DMS 273 treated with DMSO at 0.1 percent for 48 hours (cell line): Measurements from ENCODE around the gene LCK.
"Not testable (repeated sequence)": the region's sequence is repeated elsewhere in the genome, so short reads cannot be mapped to it uniquely, and the experiment has no call there.

Source experiments
- DNase-seq: peaks from one replicate; lab custom pipeline; 2025; lab: John Stamatoyannopoulos, UW

The LCK gene

DNA sequence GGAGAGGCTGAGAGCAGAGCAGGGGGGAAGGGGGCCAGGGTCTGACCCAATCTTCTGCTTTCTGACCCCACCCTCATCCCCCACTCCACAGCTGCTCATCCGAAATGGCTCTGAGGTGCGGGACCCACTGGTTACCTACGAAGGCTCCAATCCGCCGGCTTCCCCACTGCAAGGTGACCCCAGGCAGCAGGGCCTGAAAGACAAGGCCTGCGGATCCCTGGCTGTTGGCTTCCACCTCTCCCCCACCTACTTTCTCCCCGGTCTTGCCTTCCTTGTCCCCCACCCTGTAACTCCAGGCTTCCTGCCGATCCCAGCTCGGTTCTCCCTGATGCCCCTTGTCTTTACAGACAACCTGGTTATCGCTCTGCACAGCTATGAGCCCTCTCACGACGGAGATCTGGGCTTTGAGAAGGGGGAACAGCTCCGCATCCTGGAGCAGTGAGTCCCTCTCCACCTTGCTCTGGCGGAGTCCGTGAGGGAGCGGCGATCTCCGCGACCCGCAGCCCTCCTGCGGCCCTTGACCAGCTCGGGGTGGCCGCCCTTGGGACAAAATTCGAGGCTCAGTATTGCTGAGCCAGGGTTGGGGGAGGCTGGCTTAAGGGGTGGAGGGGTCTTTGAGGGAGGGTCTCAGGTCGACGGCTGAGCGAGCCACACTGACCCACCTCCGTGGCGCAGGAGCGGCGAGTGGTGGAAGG lies 23.7 kb downstream of the LCK start:
- DNase-seq = no peak

DNA sequence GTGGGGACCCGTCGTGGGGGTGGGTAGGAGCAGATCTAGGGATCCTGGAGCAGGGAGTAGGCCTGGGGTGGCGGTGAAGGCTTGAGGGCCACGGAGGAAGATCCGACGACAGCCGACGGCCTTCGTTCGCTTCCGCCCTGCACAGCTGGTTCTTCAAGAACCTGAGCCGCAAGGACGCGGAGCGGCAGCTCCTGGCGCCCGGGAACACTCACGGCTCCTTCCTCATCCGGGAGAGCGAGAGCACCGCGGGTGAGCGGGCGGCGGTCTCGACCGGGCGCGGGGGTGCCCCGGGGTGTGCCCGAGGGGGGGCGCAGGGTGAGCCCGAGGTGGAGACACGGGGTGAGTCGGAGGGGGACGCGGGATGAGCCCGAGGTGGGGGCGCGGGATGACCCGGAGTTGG lies 24.4 kb downstream of the LCK start:
- no peak for DNase-seq

DNA sequence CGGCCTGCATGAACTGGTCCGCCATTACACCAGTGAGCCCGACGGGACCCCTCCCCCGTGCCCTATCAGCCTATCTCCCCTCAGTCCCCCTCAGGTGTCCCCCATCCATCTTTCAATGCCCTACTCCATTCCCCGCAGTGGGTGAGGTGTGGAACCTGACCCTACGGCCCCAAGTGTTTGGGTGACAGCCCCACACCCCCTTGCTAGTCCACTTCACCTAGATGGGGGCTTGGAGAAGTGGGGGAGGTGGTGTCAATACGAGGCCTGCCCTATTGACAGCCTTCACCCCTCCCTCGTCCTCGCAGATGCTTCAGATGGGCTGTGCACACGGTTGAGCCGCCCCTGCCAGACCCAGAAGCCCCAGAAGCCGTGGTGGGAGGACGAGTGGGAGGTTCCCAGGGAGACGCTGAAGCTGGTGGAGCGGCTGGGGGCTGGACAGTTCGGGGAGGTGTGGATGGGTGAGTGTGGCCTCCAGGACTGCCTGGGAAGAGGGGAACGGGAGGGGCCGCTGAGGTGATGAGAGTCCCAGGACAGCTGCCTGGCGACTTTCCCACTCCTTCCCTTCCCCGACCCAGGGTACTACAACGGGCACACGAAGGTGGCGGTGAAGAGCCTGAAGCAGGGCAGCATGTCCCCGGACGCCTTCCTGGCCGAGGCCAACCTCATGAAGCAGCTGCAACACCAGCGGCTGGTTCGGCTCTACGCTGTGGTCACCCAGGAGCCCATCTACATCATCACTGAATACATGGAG lies 25.1 kb downstream of the LCK start:
- DNase-seq = no peak

DNA sequence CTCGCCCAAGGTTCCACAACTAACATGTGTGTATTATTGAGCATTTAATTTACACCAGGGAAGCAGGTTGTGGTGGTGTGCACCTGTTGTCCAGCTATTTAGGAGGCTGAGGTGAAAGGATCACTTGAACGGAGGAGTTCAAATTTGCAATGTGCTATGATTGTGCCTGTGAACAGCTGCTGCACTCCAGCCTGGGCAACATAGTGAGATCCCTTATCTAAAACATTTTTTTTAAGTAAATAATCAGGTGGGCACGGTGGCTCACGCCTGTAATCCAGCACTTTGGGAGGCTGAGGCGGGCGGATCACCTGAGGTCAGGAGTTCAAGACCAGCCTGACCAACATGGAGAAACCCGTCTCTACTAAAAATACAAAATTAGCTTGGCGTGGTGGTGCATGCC lies 33.7 kb downstream of the LCK start:
- DNase-seq = not testable (repeated sequence)

DNA sequence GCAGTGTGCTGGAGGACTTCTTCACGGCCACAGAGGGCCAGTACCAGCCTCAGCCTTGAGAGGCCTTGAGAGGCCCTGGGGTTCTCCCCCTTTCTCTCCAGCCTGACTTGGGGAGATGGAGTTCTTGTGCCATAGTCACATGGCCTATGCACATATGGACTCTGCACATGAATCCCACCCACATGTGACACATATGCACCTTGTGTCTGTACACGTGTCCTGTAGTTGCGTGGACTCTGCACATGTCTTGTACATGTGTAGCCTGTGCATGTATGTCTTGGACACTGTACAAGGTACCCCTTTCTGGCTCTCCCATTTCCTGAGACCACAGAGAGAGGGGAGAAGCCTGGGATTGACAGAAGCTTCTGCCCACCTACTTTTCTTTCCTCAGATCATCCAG lies 34.6 kb downstream of the LCK start:
- DNase-seq = no peak

DNA sequence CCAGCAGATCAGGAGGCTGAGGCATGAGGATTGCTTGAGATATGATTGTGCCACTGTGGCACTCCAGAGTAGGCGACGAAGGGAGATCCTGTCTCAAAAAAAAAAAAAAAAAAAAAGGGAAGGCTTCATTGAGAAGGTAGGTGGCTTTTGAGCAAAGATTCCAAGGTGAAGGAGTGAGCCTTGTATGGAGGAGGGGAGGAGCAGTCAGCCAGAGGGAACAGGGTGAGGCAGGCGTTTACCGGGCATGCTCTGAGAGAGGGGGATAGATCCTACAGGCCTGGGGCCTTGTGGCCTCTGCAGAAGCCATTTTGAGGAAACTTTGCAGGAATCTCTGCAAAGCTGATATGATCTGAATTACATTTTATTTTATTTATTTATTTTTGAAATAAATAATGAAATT lies 35.7 kb downstream of the LCK start:
- DNase-seq = no peak

DNA sequence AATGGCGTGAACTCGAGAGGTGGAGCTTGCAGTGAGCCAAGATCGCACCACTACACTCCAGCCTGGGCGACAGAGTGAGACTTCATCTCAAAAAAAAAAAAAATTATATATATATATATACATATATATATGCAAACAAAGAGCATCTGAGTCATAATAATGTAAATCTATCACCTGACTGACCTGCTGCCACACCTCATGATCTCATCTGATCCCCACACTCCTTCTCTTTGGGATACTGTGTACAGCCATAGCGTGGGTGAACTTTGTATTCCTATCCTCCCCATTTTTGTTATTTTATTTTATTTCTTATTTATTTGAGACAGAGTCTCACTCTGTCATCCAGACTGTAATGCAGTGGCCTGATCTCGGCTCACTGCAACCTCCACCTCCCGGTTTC lies 38.2 kb downstream of the LCK start:
- DNase-seq = no peak

DNA sequence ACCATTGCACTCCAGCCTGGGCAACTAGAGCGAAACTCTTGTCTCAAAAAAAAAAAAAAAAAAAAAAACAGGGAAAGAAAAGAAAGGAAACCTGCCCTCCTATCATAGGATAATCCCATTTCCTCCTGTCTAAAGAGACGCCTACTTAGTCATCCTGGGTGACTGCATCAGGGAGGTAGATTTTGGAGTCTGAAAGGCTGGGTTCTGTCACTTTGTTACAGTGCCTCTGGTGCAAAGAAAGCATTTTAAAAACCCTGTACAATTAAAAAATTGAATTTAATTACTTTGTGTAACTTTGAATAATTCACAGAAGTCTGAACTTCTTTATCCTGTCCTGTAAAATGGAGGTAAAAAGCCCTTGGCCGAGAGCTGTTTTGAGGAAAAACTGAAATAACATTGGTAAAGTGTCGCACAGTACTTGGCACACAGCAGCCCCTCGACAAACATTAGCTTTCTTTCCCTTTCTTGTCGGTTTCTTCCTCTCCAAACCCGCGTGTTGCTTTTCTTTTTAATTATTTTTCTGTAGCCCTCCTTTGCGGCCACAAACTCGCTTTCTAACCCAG lies 40.2 kb downstream of the LCK start:
- no peak for DNase-seq

DNA sequence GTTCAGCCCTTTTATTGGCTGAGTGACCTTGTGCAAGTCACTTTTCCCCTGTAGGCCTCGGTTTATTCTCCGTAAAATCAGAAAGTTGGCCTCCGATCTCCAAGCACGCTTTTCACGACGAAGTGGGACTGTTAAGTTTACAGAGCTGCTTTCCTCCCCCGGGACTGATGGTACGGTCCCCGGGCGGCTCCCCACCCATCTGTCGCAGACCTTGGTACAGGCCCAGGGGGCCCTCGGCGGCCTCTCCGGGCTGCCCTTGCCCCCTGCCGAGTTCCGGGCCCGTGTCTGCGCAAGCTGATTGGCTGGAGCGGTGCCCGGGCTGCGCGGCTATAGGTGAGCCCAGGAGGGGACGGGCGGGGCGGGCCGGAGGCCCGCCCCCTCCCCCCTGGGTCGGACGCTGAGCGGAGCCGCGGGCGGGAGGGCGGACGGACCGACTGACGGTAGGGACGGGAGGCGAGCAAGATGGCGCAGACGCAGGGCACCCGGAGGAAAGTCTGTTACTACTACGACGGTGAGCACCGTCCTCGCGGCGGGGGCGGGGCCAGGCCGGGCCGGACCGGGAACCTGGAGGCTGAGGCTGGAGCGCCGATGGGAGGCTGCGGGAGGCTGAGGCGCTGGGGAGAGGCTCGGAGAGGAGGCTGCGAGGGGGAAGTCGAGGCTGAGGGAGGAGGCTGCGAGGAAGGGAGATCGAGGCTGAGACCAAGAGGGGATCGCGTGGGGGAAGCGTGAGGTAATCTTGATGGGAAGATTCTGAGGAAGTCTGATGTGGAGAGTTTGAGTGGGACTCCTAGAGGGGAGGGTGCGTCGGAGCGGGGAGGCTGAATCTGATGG lies 40.9 kb downstream of the LCK start, which contains the start of gene HDAC1:
Gene HDAC1, plus strand, starts transcription at position 376 of the 831 bp plus-strand sequence. Its CDS starts 87 bp downstream, at position 463.
- peak; percentile 87 for DNase-seq

DNA sequence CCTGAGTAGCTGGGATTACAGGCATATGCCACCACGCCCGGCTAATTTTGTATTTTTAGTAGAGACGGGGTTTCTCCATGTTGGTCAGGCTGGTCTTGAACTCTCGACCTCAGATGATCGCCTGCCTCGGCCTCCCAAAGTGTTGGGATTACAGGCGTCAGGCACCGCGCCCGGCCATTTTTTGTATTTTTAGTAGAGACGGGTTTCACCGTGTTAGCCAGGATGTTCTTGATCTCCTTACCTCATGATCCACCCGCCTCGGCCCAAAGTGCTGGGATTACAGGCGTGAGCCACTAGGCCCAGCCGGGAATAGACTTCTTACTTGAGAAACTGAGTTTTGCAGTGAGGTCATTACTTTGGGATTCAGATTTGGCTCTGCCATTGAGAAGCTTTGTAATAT lies 47.1 kb downstream of the LCK start:
- not testable (repeated sequence) for DNase-seq

DNA sequence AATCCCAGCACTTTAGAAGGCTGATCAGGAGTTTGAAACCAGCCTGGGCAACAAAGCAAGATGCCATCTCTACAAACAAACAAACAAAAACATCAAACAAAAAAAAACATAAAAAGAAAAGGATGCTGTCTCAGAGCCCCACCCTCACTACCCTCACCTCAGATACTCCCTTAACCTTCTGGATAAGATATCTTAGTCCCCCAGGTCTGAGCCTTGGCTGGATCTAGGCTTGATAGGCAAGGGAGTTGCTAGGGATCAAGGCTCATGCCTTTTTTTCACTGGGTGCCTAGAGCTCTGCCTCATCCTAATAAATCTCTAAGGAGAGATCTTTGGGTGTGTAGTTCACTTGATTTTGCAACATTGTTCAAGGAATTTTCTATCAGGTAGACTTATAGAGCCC lies 48.3 kb downstream of the LCK start:
- no peak for DNase-seq

DNA sequence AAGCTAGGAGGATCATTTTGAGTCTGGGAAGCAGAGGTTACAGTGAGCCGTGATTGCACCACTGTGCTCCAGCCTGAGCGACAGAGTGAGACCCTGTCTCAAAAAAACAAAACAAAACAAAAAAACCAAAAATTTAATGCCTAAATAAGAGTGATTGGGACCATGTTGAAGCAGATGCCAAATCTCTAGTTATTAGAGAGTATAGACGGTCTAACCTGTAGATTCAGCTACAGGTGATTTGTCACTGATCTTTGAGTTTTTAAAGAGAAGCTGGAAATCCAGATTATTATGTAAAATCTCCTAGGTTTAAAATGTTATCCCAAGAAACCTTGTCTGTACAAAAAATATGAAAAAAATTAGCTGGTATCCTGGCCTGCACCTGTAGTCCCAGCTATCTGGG lies 52.3 kb downstream of the LCK start:
- DNase-seq = no peak

DNA sequence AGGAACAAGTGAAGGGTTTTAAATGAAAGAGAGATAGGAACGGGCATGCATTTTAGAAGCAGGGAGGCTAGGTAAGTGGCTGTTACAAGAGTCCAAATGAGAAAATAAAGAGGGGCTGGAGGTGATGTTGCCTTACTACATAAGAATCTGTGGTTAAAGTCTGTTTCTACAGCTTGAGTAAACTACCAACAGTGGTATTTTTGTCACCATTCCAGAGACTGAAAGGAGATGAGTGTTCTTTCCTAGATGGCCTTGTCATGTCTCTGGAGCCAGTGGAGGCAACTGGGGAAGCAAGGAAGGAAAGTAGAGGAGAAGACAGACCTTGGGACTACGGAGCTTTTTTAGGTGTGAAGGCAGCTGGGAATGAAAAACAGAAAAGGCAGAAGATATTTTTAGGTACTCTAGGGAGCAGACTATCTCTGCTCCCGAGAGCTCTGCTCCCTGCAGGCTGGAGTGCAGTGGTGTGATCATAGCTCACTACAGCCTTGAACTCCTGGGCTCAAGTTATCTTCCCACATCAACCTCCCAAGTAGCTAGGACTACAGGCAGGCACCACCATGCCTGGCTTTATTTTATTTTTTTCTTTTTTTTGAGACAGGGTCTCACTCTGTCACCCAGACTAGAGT lies 53.0 kb downstream of the LCK start:
- DNase-seq = no peak

DNA sequence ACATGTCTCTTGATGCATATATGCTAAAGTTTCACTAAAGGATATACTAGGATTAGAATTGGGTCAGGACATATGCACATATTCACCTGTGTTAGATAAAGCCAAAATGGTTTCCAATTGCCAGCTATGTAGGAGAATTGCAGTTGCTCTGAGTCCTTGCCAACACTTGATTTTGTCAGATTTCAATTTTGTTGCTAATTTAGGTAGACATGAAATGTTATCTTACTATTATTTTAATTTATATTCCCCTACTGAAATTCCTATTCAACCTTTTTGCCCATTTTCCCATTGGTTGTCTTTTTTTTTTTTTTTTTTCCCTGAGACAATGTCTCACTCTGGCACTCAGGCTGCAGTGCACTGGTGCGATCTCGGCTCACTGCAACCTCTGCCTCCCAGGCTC lies 54.2 kb downstream of the LCK start:
- no peak for DNase-seq

DNA sequence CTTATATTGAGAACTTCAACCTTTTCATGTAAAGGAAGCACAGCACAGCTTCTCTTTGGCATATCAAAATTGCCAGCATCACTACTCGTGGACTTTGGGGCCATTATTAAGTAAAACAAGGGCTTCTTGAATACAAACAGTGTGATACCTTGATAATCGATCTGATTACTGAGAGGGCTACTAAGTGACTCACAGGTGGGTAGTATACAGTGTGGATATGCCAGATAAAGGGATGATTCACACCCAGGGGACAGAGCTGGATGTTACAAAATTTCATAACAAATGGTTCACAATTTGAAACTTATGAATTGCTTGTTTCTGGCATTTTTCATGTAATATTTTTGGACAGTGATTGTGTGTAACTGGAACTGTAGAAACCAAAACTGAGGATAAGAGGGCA lies 56.3 kb downstream of the LCK start:
- DNase-seq = no peak

DNA sequence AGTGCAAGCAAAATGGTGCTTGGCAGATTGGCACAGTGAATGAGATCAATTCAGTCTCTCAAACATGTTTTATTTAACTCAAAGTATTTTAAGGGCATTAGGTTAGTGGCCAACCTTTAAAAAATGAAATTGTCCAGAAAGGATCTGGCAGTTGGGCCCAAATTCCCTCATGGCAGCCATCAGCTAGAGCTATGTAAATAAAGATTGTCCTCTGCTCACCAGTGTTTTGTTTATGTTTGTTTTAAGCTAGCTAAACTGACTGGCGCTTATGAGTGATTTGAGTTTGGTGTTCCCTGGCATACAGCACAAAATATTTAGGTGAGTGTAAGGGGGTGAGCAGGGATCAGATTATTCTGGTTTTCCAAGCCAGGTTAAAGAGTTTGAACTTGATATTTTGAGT lies 58.9 kb downstream of the LCK start:
- DNase-seq = no peak

DNA sequence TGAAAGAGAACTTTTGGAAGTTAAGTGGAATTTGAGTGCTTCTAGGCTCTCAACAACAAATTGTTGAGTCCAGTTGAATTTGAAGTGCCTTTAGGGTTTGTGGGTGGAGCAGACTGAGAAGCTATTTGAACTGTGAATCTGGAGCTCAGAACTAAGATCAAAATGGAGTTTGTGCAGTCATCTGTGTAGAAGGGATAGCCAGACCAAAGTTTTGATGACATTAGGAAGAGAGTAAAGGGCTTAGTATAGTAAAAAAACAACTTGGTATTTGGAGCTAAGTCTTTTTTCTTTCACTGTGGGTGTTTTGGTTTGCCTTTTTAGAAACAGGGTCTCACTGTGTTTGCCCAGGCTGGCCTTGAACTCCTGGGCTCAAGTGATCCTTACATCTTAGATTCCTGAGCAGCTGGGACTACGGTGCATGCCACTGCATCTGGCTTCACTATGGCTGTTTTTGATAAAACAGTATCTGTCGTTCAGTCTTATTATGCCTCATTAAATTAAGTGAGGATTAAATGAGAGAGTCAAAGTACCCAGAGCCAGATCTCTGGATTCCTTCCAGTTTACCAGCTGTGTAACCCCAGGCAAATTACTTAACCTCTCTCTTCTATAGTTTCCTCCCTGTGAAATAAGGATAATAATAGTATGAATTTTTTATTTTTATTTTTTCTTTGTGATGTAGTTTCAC lies 60.8 kb downstream of the LCK start:
- no peak for DNase-seq

DNA sequence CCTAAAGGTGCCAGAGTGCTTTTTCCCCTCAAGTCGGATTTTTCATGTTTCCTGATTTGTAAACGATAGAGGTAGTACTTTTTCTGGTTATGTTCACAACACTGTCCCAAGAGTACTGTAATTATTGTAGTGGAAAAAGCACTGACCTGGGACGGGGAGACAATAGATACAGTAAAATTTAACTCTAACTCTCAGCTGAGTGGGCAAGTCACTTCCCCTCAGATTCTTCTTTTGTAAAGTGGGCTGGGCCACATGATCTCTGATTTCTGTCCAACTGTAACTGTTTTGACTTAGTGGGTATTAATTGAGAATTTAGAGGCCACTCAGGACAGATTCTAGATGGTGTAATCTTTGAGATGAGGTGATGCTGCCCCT lies 65.8 kb downstream of the LCK start:
- DNase-seq = no peak

DNA sequence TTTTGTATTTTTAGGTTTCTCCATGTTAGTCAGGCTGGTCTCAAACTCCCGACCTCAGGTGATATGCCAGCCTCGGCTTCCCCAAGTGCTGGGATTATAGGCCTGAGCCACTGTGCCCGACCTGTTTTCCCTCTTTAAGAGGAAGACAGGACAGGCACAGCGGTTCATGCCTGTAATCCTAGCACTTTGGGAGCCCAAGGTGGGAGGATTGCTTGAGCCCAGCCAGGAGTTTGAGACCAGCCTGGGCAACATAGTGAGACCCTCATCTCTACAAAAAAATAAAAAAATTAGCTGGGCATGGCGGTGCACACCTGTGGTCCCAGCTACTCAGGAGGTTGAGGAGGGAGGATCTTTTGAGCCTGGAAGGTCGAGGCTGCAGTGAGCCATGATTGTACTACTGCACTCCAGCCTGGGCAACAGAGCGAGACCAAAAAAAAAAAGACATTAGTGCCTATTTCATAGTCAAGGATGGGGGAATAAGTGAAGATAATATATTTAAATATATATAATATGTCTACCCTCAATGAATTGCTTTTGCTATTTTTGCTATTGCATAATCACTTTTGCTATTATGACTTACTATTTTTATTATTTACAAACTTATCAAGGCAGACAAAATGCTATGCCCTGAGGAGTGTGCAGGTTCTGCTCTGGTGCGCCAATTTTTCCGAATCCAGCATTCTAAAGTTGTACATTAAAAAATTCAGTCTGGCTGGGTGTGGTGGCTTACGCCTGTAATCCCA lies 67.2 kb downstream of the LCK start:
- no peak for DNase-seq

DNA sequence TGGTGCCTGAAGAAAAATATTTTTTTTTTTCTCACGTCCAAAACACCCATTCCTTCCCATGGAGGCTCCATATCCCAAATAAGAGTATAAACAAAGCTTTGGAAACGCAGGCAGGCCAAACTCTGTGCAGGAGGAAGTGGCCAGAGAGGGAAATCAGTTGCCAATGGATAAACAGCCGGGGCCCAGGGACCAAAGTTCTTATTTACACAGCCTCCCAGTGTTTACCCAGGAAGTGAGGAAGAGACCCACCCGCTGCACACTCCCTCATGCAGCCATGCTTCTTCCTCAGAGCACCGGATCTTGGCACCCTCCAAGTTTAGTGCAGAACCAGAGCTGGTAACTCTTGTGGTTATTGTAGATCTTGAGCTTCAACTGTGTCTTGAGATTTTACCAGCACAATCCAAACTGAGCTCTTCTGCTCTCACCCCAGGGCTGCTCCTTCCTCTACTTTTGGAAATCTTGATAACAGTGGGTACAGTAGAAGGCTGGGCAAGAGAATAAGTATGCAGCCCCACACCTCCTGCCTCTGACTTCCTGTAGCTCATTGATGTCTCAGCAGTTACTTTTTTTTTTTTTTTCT lies 70.7 kb downstream of the LCK start:
- no peak for DNase-seq
